Measurements from ENCODE around the gene PARD3. TPM values are rescaled to one million over a fixed set of nuclear protein-coding genes. Genes with fewer than 3 reads are reported as not detected.
"Not testable (repeated sequence)": the region's sequence is repeated elsewhere in the genome, so short reads cannot be mapped to it uniquely, and the experiment has no call there.

Gene PARD3
- total RNA-seq, 1 donor from 2014 or later, result 26.0 TPM

DNA sequence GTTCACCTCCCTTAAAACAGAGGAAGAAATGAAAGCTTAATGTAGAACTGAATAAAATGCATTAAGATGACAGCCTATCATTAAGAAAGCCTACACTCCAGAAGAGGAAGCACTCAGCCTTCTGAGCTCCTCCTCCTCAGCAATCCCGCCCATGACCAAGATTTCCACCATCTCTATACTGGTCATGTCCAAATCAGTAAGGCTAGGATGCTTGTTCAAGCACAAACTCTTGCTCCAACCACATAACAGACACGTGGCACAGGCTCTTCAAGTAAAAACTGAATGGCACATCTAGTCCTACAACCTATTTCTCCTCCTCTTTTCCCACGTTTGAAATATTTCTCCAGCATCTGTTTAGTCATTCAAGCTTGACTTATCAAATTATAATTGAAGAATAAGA is 454.1 kb downstream of the PARD3 start:
- Mint-ChIP-seq H3K27ac (ENCODE audit: unreplicated experiment) (no peak overlapping the region), H3K9me3 (ENCODE audit: low read depth) (no peaks in the 10 kb centered on the region), H3K27me3 (ENCODE audit: low read depth) (no peaks in the 10 kb centered on the region), H3K4me3 (ENCODE audit: unreplicated experiment) (no peak overlapping the region), H3K36me3 (ENCODE audit: low read depth) (peaks cover 9% of the 10 kb centered on the region), H3K4me1 (ENCODE audit: low read depth) (peaks cover 17% of the 10 kb centered on the region)
- DNase-seq (ENCODE audit: low spot score), result no peak
- TF ChIP-seq, protein P1, sequence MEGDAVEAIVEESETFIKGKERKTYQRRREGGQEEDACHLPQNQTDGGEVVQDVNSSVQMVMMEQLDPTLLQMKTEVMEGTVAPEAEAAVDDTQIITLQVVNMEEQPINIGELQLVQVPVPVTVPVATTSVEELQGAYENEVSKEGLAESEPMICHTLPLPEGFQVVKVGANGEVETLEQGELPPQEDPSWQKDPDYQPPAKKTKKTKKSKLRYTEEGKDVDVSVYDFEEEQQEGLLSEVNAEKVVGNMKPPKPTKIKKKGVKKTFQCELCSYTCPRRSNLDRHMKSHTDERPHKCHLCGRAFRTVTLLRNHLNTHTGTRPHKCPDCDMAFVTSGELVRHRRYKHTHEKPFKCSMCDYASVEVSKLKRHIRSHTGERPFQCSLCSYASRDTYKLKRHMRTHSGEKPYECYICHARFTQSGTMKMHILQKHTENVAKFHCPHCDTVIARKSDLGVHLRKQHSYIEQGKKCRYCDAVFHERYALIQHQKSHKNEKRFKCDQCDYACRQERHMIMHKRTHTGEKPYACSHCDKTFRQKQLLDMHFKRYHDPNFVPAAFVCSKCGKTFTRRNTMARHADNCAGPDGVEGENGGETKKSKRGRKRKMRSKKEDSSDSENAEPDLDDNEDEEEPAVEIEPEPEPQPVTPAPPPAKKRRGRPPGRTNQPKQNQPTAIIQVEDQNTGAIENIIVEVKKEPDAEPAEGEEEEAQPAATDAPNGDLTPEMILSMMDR (IDR thresholded peaks at IDR 0.05), result no peak

DNA sequence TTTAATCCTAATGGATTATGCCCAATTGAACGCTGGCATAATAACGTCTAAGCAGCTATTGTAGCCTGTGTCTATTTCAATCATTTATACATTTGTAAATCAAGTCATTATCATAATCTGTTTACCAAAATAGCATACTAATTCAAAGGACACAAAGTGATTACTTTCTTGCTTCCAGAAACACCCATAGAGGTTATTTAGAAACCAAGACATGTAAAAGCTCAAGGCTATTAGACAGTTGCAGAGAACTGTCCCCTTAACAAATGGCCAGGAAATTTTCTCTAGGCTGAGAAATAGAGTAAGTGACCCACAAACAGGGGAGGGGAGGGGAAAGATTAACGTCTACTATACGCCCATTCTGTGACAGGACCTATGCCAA is 455.7 kb downstream of the PARD3 start:
- TF ChIP-seq, protein P1 (IDR thresholded peaks at IDR 0.05), result no peak
- H3K4me1 Mint-ChIP-seq (ENCODE audit: low read depth), result peaks cover 20% of the 10 kb centered on the region
- H3K27me3 Mint-ChIP-seq (ENCODE audit: low read depth), result no peaks in the 10 kb centered on the region
- H3K4me3 Mint-ChIP-seq (ENCODE audit: unreplicated experiment), result no peak overlapping the region
- peaks cover 11% of the 10 kb centered on the region for H3K36me3 Mint-ChIP-seq (ENCODE audit: low read depth)
- DNase-seq (ENCODE audit: low spot score), result no peak
- H3K27ac Mint-ChIP-seq (ENCODE audit: unreplicated experiment), result no peak overlapping the region
- no peaks in the 10 kb centered on the region for H3K9me3 Mint-ChIP-seq (ENCODE audit: low read depth)

DNA sequence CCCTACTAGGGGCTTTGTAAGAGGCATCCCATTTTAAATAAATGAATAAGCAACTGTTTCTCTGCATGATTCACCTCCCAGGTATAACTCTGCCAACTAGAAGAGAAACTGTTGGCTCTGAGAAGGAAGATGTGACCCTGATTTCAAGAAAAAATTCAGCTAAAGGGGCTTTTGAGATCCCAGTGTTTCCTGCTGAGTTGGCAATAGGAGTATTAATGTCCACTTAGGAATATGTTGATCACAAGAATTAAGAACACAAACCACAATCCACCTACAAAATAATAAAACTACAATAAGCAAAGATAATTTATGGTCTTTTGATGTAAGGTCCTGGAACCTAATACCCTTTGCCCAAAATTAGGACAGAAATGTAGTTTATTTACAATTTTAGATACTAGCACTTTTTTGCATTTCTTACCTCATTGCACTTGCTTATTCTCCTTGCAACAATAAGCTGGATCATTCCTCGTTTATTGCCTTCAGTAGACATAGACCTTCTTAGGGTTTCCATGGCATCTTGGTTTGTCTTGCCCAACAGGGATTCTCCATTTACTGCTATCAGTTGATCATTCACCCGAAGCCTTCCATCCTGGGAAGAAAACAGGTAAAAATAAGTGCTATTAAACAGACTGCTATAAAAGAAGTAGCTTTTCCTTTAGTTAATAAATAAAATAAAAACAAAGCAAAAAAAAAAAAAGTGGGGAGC is 456.2 kb downstream of the PARD3 start:
- Mint-ChIP-seq H3K27ac (ENCODE audit: unreplicated experiment) (no peak overlapping the region), H3K27me3 (ENCODE audit: low read depth) (no peaks in the 10 kb centered on the region), H3K36me3 (ENCODE audit: low read depth) (peaks cover 11% of the 10 kb centered on the region), H3K4me1 (ENCODE audit: low read depth) (peaks cover 20% of the 10 kb centered on the region), H3K4me3 (ENCODE audit: unreplicated experiment) (no peak overlapping the region), H3K9me3 (ENCODE audit: low read depth) (no peaks in the 10 kb centered on the region)
- TF ChIP-seq, protein P1 (IDR thresholded peaks at IDR 0.05), result no peak
- no peak for DNase-seq (ENCODE audit: low spot score)

DNA sequence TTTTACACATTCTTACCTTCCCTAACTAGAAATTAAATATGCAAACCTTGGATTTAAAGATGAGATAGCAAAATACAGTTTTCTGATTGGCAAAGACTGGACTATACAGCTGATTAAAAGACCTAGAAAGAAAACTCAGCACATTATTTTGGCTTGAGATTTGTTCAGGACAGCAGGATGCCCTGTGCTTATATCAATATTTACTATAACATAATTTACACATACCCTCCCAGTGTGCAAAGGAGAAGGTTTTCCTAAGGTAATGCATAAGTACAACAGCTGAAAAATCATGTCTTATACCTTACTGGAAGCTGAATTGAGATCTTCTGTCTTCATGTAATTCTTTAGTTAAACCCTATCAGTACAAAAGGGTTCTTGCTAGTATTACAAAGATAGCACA is 458.6 kb downstream of the PARD3 start:
- Mint-ChIP-seq H3K4me3 (ENCODE audit: unreplicated experiment) (no peak overlapping the region), H3K36me3 (ENCODE audit: low read depth) (peaks cover 11% of the 10 kb centered on the region), H3K4me1 (ENCODE audit: low read depth) (peaks cover 22% of the 10 kb centered on the region), H3K27me3 (ENCODE audit: low read depth) (no peaks in the 10 kb centered on the region), H3K9me3 (ENCODE audit: low read depth) (no peaks in the 10 kb centered on the region), H3K27ac (ENCODE audit: unreplicated experiment) (no peak overlapping the region)
- TF ChIP-seq, protein P1 (IDR thresholded peaks at IDR 0.05), result no peak
- no peak for DNase-seq (ENCODE audit: low spot score)

DNA sequence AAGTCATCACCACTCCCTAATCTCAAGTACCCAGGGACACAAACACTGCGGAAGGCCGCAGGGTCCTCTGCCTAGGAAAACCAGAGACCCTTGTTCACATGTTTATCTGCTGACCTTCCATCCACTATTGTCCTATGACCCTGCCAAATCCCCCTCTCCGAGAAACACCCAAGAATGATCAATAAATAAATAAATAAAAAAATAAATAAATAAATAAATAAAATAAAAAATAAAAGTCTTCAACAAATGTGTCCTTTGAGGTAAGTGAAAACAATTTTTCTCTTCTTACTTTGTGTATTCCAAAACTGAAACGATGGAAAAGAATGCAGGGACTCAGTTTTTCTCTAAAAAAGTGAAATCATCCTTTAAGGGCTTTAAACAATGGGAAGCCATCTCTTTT is 461.6 kb downstream of the PARD3 start:
- not testable (repeated sequence) for H3K27me3 Mint-ChIP-seq (ENCODE audit: low read depth); DNase-seq (ENCODE audit: low spot score); H3K4me3 Mint-ChIP-seq (ENCODE audit: unreplicated experiment); H3K36me3 Mint-ChIP-seq (ENCODE audit: low read depth); H3K27ac Mint-ChIP-seq (ENCODE audit: unreplicated experiment); H3K9me3 Mint-ChIP-seq (ENCODE audit: low read depth)
- H3K4me1 Mint-ChIP-seq (ENCODE audit: low read depth), result peaks cover 23% of the 10 kb centered on the region

DNA sequence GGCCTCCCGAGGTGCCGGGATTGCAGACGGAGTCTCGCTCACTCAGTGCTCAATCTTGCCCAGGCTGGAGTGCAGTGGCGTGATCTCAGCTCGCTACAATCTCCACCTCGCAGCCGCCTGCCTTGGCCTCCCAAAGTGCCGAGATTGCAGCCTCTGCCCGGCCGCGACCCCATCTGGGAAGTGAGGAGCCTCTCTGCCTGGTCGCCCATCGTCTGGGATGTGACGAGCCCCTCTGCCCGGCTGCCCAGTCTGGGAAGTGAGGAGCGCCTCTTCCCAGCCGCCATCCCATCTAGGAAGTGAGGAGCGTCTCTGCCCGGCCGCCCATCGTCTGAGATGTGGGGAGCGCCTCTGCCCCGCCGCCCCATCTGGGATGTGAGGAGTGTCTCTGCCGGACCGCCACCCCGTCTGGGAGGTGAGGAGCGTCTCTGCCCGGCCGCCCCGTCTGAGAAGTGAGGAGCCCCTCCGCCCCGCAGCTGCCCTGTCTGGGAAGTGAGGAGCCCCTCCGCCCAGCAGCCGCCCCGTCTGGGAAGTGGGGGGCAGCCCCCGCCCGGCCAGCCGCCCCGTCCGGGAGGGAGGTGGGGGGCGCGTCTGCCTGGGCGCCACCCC is 462.4 kb downstream of the PARD3 start:
- H3K9me3 Mint-ChIP-seq (ENCODE audit: low read depth); H3K36me3 Mint-ChIP-seq (ENCODE audit: low read depth); DNase-seq (ENCODE audit: low spot score); H3K27ac Mint-ChIP-seq (ENCODE audit: unreplicated experiment); H3K4me3 Mint-ChIP-seq (ENCODE audit: unreplicated experiment); H3K27me3 Mint-ChIP-seq (ENCODE audit: low read depth): not testable (repeated sequence)
- peaks cover 23% of the 10 kb centered on the region for H3K4me1 Mint-ChIP-seq (ENCODE audit: low read depth)

Data from chondrocyte (in vitro differentiated cells).